ENCODE measurements around the gene TNF.

GRCh38 chr6:31577579-31577966 lies 2.2 kb downstream of the TNF start:
- no peak for TF ChIP-seq CTCF (conservative IDR thresholded peaks at IDR 0.05; ENCODE audit: low read length)
- TF ChIP-seq EZH2phosphoT487 (IDR thresholded peaks at IDR 0.05; ENCODE audit: borderline replicate concordance, low read depth, low read length): no peak
